HL-60 (cell line): ENCODE data around the gene ADCK1.

Experiments
- POLR2AphosphoS5 ChIP-seq: IDR thresholded peaks from 2 replicates; pipeline ENCODE4 v1.6.1; 2012; ENCODE audit warnings: low read depth
- TF ChIP-seq, protein P1 (sequence below): IDR thresholded peaks from one replicate; pipeline ENCODE4 v1.5.1; 2011; ENCODE audit warnings: low read length, control low read depth, inconsistent platforms; ENCODE audit not compliant: insufficient read depth

- TF ChIP-seq POLR2AphosphoS5, result no peak
- TF ChIP-seq, protein P1, sequence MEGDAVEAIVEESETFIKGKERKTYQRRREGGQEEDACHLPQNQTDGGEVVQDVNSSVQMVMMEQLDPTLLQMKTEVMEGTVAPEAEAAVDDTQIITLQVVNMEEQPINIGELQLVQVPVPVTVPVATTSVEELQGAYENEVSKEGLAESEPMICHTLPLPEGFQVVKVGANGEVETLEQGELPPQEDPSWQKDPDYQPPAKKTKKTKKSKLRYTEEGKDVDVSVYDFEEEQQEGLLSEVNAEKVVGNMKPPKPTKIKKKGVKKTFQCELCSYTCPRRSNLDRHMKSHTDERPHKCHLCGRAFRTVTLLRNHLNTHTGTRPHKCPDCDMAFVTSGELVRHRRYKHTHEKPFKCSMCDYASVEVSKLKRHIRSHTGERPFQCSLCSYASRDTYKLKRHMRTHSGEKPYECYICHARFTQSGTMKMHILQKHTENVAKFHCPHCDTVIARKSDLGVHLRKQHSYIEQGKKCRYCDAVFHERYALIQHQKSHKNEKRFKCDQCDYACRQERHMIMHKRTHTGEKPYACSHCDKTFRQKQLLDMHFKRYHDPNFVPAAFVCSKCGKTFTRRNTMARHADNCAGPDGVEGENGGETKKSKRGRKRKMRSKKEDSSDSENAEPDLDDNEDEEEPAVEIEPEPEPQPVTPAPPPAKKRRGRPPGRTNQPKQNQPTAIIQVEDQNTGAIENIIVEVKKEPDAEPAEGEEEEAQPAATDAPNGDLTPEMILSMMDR, result no peak
Measured at GRCh38 chr14:77970646-77971045, 170.7 kb downstream of the ADCK1 start.
